Naive thymus-derived CD4-positive, alpha-beta T cell (primary cell): ENCODE measurements around the gene FAM180B. TPM values are rescaled to one million over a fixed set of nuclear protein-coding genes. Genes with fewer than 3 reads are reported as not detected.

Experiments used
- ATAC-seq: fragments of 150-1000 bp; cut with Tn5 transposase; 2 replicates; pipeline ENCODE4 v1.10.0; 2021; ENCODE audit warnings: mild to moderate bottlenecking, moderate library complexity
- CTCF ChIA-PET: fragments of 350-600 bp; sonication (Branson Sonifier 250); formaldehyde crosslinking; loops from one replicate; lab custom pipeline; 2021; ENCODE audit warnings: antibody characterized with exemption; lab: Charles Lee
- POLR2A ChIA-PET: fragments of 350-600 bp; sonication (Branson Sonifier 250); formaldehyde crosslinking; loops from one replicate; lab custom pipeline; 2021; ENCODE audit warnings: antibody characterized with exemption, inconsistent platforms; lab: Charles Lee
- DNase-seq, 9 donors: peaks; one replicate each; pipeline versions ENCODE4 v3.0.0 to v3.0.0-alpha.2; 2020 to 2022; ENCODE audit warnings: mixed read lengths in 1 of 9
- H3K27ac ChIP-seq: one replicate; pipeline ENCODE4 v1.7.0; 2013; ENCODE audit warnings: mild to moderate bottlenecking, low read depth, low read length, moderate library complexity
- H3K27me3 ChIP-seq, 2 donors: one replicate each; pipeline ENCODE4 v1.7.0; 2013; ENCODE audit warnings: low read length in 2 of 2, mild to moderate bottlenecking in 2 of 2, moderate library complexity in 2 of 2; ENCODE audit not compliant: control insufficient read depth in 2 of 2, insufficient read depth in 2 of 2
- H3K36me3 ChIP-seq, 3 experiments: 1 replicate in 2 of 3; 2 replicates in 1 of 3; pipeline ENCODE4 v1.7.0; 2013; ENCODE audit warnings: low read length in 3 of 3, mild to moderate bottlenecking in 3 of 3, moderate library complexity in 1 of 3; ENCODE audit not compliant: insufficient read depth in 3 of 3, control insufficient read depth in 2 of 3
- H3K4me1 ChIP-seq, 2 donors: one replicate each; pipeline ENCODE4 v1.7.0; 2013; ENCODE audit warnings: low read length in 2 of 2, mild to moderate bottlenecking in 2 of 2, moderate library complexity in 1 of 2; ENCODE audit not compliant: control insufficient read depth in 2 of 2, insufficient read depth in 2 of 2
- H3K4me3 ChIP-seq: 2 replicates; pipeline ENCODE4 v1.7.0; 2013; ENCODE audit warnings: mild to moderate bottlenecking, low read length
- H3K9me3 ChIP-seq, 3 experiments: 1 replicate in 2 of 3; 2 replicates in 1 of 3; pipeline ENCODE4 v1.7.0; 2013; ENCODE audit warnings: low read length in 3 of 3; ENCODE audit not compliant: control insufficient read depth in 2 of 3
- H3K27ac Mint-ChIP-seq, 9 donors: one replicate each; pipeline ENCODE4 v1.8.0; 2020 to 2022; ENCODE audit warnings: mixed read lengths in 9 of 9, mild to moderate bottlenecking in 8 of 9, moderate library complexity in 5 of 9, inconsistent platforms in 2 of 9
- H3K27me3 Mint-ChIP-seq, 5 donors: one replicate each; pipeline ENCODE4 v1.8.0; 2021 to 2022; ENCODE audit warnings: mixed read lengths in 5 of 5, mild to moderate bottlenecking in 1 of 5
- H3K36me3 Mint-ChIP-seq, 5 donors: one replicate each; pipeline ENCODE4 v1.8.0; 2020 to 2022; ENCODE audit warnings: mixed read lengths in 5 of 5, mild to moderate bottlenecking in 3 of 5, inconsistent platforms in 1 of 5
- H3K4me1 Mint-ChIP-seq, 7 donors: one replicate each; pipeline ENCODE4 v1.8.0; 2020 to 2022; ENCODE audit warnings: mixed read lengths in 7 of 7, mild to moderate bottlenecking in 3 of 7, inconsistent platforms in 1 of 7
- H3K4me3 Mint-ChIP-seq, 10 donors: one replicate each; pipeline ENCODE4 v1.8.0; 2020 to 2022; ENCODE audit warnings: mild to moderate bottlenecking in 10 of 10, mixed read lengths in 10 of 10, moderate library complexity in 6 of 10, inconsistent platforms in 2 of 10
- H3K9me3 Mint-ChIP-seq, 11 donors: one replicate each; pipeline ENCODE4 v1.8.0; 2020 to 2022; ENCODE audit warnings: mixed read lengths in 11 of 11, mild to moderate bottlenecking in 4 of 11, inconsistent platforms in 1 of 11, moderate library complexity in 1 of 11
- intact Hi-C, 2 donors: fragments of 100-400 bp; cut with micrococcal nuclease; formaldehyde crosslinking; loops; one replicate each; pipeline ENCODE4 v1.15.1; 2023
- polyA plus RNA-seq, 2 donors: library from polyadenylated mRNA; unstranded; fragments of 300-500 nt; fragmentation: Illumina TruSeq; gene quantifications; one replicate each; pipeline ENCODE4 v1.2.3, GENCODE V29; 2021
- total RNA-seq, 6 experiments: library from RNA in 5 of 6; stranded (reverse) in 5 of 6; gene quantifications; 1 replicate in 5 of 6; 2 replicates in 1 of 6; pipeline ENCODE4 v1.2.3 and lab custom pipeline; 2021 to 2026

The FAM180B gene
- total and polyA plus RNA-seq, 7 experiments from 2014 or later, result 0.21 to 1.0 (median 0.30) TPM; not detected in 3

- DNase-seq, result no peak
- H3K27ac ChIP-seq, result peak overlapping the region; percentile 80
- Mint-ChIP-seq H3K4me3 (peak overlapping the region; percentile 95 to 100 (median 99)), H3K27me3 (no peaks in the 10 kb centered on the region), H3K9me3 (peaks cover 0 to 5% (median 0%) of the 10 kb centered on the region in 11 donors), H3K4me1 (peaks cover 17 to 54% (median 41%) of the 10 kb centered on the region in 7 donors), H3K27ac (peak overlapping the region; percentile 32 to 100 (median 98)), H3K36me3 (peaks cover 5 to 36% (median 25%) of the 10 kb centered on the region in 5 donors)
- no peak for ATAC-seq
- no peaks in the 10 kb centered on the region for H3K27me3 ChIP-seq
- CTCF ChIA-PET, result interaction anchor here (0.6 to 1.5 kb wide), 3 partner anchors 9 to 84 kb away, joined by 3 to 5 read pairs (median 4); no protein-coding TSS in a partner anchor
- no peaks in the 10 kb centered on the region for H3K9me3 ChIP-seq
- peaks cover 26 to 28% of the 10 kb centered on the region in 2 donors for H3K4me1 ChIP-seq
- H3K4me3 ChIP-seq, result peak overlapping the region; percentile 95
- POLR2A ChIA-PET, result interaction anchor here (0.6 to 4.1 kb wide), 8 partner anchors 8 to 1317 kb away, joined by 3 to 67 read pairs (median 4); partner anchors contain the start of genes CELF1 and PTPMT1
- peaks cover 9 to 64% (median 29%) of the 10 kb centered on the region in 3 experiments for H3K36me3 ChIP-seq
- intact Hi-C loops, result loop anchor here (1.0 to 10.0 kb wide), 12 partner anchors 12 to 877 kb away; partner anchors contain the start of genes CSTPP1 (in 2 of the 2), PTPMT1 (in 2 of the 2), AGBL2 (in 1 of the 2) and ARHGAP1 (in 1 of the 2)
Measured at GRCh38 chr11:47577460-47578041, 8.9 kb upstream of the FAM180B start.

GRCh38 chr11:47578524-47579494 lies 7.7 kb upstream of the FAM180B start, which contains the start of the genes KBTBD4 and NDUFS3:
Gene KBTBD4 (minus strand): TSS chr11:47578970. CDS start chr11:47578951, 19 bp downstream.
Gene NDUFS3 (plus strand): TSS chr11:47579074. CDS start chr11:47579092, 18 bp downstream.
- ATAC-seq (peak; percentile 97), DNase-seq (peak; percentile 85 to 95 (median 88))
- peaks cover 0 to 5% (median 0%) of the 10 kb centered on the region in 11 donors for H3K9me3 Mint-ChIP-seq
- peak within 1 kb of the TSS; percentile 95 to 100 (median 99) for H3K4me3 Mint-ChIP-seq
- Histone ChIP-seq H3K9me3 (no peaks in the 10 kb centered on the region), H3K4me1 (peaks cover 26 to 28% of the 10 kb centered on the region in 2 donors), H3K36me3 (peaks cover 22 to 64% (median 27%) of the 10 kb centered on the region in 3 experiments), H3K27ac (peak within 1 kb of the TSS; percentile 80), H3K27me3 (no peaks in the 10 kb centered on the region), H3K4me3 (peak within 1 kb of the TSS; percentile 95)
- H3K27ac Mint-ChIP-seq, result peak within 1 kb of the TSS; percentile 97 to 100 (median 99)
- POLR2A ChIA-PET, result interaction anchor here (0.8 to 4.1 kb wide), 15 partner anchors 9 to 642 kb away, joined by 3 to 67 read pairs (median 4); partner anchors contain the start of genes CELF1, CSTPP1, FNBP4 and PTPMT1
- H3K27me3 Mint-ChIP-seq, result no peaks in the 10 kb centered on the region
- CTCF ChIA-PET, result interaction anchor here (1.3 to 1.5 kb wide), 2 partner anchors 10 to 26 kb away, joined by 5 to 6 read pairs; partner anchors contain the start of gene CELF1
- intact Hi-C loops, result loop anchor here (1.0 to 10.0 kb wide), 17 partner anchors 14 to 878 kb away; partner anchors contain the start of genes ACP2 (in 2 of the 2), AGBL2 (in 2 of the 2), CELF1 (in 2 of the 2) and CSTPP1 (in 2 of the 2)
- H3K36me3 Mint-ChIP-seq, result peaks cover 9 to 38% (median 23%) of the 10 kb centered on the region in 5 donors
- H3K4me1 Mint-ChIP-seq, result peaks cover 17 to 51% (median 41%) of the 10 kb centered on the region in 7 donors

- ChIA-PET POLR2A (no interaction called here), CTCF (no interaction called here)
- peaks cover 6 to 29% (median 19%) of the 10 kb centered on the region in 7 donors for H3K4me1 Mint-ChIP-seq
- H3K9me3 Mint-ChIP-seq, result peaks cover 0 to 2% (median 0%) of the 10 kb centered on the region in 11 donors
- H3K36me3 ChIP-seq, result peaks cover 28 to 59% (median 30%) of the 10 kb centered on the region in 3 experiments
- no peak for ATAC-seq
- H3K27me3 ChIP-seq, result no peaks in the 10 kb centered on the region
- H3K27me3 Mint-ChIP-seq, result no peaks in the 10 kb centered on the region
- no peak overlapping the region for H3K4me3 Mint-ChIP-seq
- peaks cover 12% of the 10 kb centered on the region in 2 donors for H3K4me1 ChIP-seq
- H3K9me3 ChIP-seq, result no peaks in the 10 kb centered on the region
- H3K36me3 Mint-ChIP-seq, result peaks cover 13 to 36% (median 21%) of the 10 kb centered on the region in 5 donors
- no peak overlapping the region for H3K27ac ChIP-seq
- no peak for DNase-seq
- H3K27ac Mint-ChIP-seq, result no peak overlapping the region
- intact Hi-C loops, result no loop called here
- no peak overlapping the region for H3K4me3 ChIP-seq
Measured at GRCh38 chr11:47583844-47584243, 2.6 kb upstream of the FAM180B start.

GRCh38 chr11:47587039-47587716 lies 700 bp downstream of the FAM180B start:
- intact Hi-C loops, result no loop called here
- ChIA-PET CTCF (no interaction called here), POLR2A (no interaction called here)
- no peak overlapping the region for H3K27ac Mint-ChIP-seq
- no peak for DNase-seq
- no peak for ATAC-seq
- Histone ChIP-seq H3K36me3 (peaks cover 17 to 37% (median 22%) of the 10 kb centered on the region in 3 experiments), H3K27ac (no peak overlapping the region), H3K4me1 (no peaks in the 10 kb centered on the region), H3K27me3 (peaks cover 0 to 1% of the 10 kb centered on the region in 2 donors), H3K4me3 (no peak overlapping the region), H3K9me3 (no peaks in the 10 kb centered on the region)
- H3K4me1 Mint-ChIP-seq, result peaks cover 0 to 13% (median 2%) of the 10 kb centered on the region in 7 donors
- H3K9me3 Mint-ChIP-seq, result no peaks in the 10 kb centered on the region
- peaks cover 11 to 25% (median 16%) of the 10 kb centered on the region in 5 donors for H3K36me3 Mint-ChIP-seq
- H3K27me3 Mint-ChIP-seq, result peaks cover under 1 to 5% (median 2%) of the 10 kb centered on the region in 5 donors
- H3K4me3 Mint-ChIP-seq, result no peak overlapping the region

- CTCF ChIA-PET, result no interaction called here
- Mint-ChIP-seq H3K36me3 (peaks cover 10 to 20% (median 12%) of the 10 kb centered on the region in 5 donors), H3K4me3 (no peak overlapping the region), H3K27ac (no peak overlapping the region), H3K4me1 (peaks cover 0 to 16% (median 2%) of the 10 kb centered on the region in 7 donors), H3K27me3 (peaks cover 7 to 11% (median 9%) of the 10 kb centered on the region in 5 donors), H3K9me3 (no peaks in the 10 kb centered on the region)
- H3K4me3 ChIP-seq, result no peak overlapping the region
- POLR2A ChIA-PET, result no interaction called here
- no peak overlapping the region for H3K27ac ChIP-seq
- peaks cover 0 to 7% of the 10 kb centered on the region in 2 donors for H3K27me3 ChIP-seq
- ATAC-seq (peak; percentile 77), DNase-seq (no peak)
- H3K36me3 ChIP-seq, result peaks cover 13 to 30% (median 16%) of the 10 kb centered on the region in 3 experiments
- intact Hi-C loops, result no loop called here
- no peaks in the 10 kb centered on the region for H3K9me3 ChIP-seq
- no peaks in the 10 kb centered on the region for H3K4me1 ChIP-seq
Measured at GRCh38 chr11:47587723-47588326, 1.3 kb downstream of the FAM180B start.
